ENCODE data around the gene GABBR2. TPM values are rescaled to one million over a fixed set of nuclear protein-coding genes. Genes with fewer than 3 reads are reported as not detected.

GABBR2 gene
- total and polyA plus RNA-seq, 7 experiments from 2014 or later, result not detected

DNA sequence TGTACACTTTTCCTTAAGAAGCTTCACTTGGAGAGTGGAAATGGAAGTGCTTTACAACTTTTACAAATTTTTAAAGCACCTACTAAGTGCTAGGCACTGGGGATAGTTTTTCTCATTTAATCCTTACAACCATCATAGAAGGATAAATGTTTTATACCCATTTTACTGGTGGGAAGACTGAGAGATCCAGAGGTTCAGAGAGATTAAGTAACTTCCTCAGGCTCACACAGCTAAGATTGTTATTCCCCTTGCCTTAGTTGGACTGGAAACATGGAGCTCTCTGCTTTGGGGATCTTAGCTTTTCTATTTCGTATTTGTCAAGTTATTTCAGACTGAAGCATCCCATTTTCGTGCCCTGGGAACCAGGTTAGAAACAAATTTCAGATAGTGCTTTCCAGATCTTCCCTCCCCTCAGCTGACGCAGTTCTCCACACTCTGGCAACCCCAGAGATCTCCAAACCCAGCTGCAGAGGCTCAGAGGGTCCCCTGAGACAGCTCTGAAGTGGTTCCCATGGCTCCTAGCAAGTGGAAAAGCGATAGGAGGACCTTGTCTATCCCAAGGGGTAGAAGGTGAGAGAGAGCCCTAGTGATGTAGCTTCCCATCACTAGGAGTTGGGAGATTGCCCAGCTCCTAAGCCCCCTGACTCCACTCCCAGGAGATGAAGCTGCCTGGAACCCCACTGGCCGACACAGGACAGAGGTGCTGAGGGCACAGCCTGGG, 16.2 kb upstream of the GABBR2 start:
- Histone ChIP-seq H3K4me3 (ENCODE audit: low read length) (no peak overlapping the region), H3K27ac (ENCODE audit: low read depth, low read length) (no peak overlapping the region), H3K36me3 (ENCODE audit: control insufficient read depth in 2 of 3, insufficient read depth in 3 of 3, low read length in 3 of 3) (no peaks in the 10 kb centered on the region), H3K27me3 (ENCODE audit: control insufficient read depth in 2 of 2, insufficient read depth in 2 of 2, low read length in 2 of 2) (no peaks in the 10 kb centered on the region), H3K9me3 (ENCODE audit: control insufficient read depth in 2 of 3, low read length in 3 of 3) (no peaks in the 10 kb centered on the region), H3K4me1 (ENCODE audit: control insufficient read depth in 2 of 2, insufficient read depth in 2 of 2, low read length in 2 of 2) (no peaks in the 10 kb centered on the region)
- CTCF ChIA-PET, result interaction anchor here (0.6 kb wide), 1 partner anchor 26 kb away, joined by 3 read pairs; no protein-coding TSS in a partner anchor
- intact Hi-C loops (cut with micrococcal nuclease), result no loop called here
- no peak overlapping the region for H3K4me3 Mint-ChIP-seq
- peaks cover 0 to 13% (median 4%) of the 10 kb centered on the region in 5 donors for H3K36me3 Mint-ChIP-seq
- H3K27ac Mint-ChIP-seq, result no peak overlapping the region
- peaks cover 0 to 14% (median 6%) of the 10 kb centered on the region in 11 donors for H3K9me3 Mint-ChIP-seq
- peaks cover 0 to 1% (median 0%) of the 10 kb centered on the region in 7 donors for H3K4me1 Mint-ChIP-seq
- DNase-seq (no peak), ATAC-seq (no peak)
- POLR2A ChIA-PET, result no interaction called here
- H3K27me3 Mint-ChIP-seq, result peaks cover 21 to 40% (median 32%) of the 10 kb centered on the region in 5 donors

DNA sequence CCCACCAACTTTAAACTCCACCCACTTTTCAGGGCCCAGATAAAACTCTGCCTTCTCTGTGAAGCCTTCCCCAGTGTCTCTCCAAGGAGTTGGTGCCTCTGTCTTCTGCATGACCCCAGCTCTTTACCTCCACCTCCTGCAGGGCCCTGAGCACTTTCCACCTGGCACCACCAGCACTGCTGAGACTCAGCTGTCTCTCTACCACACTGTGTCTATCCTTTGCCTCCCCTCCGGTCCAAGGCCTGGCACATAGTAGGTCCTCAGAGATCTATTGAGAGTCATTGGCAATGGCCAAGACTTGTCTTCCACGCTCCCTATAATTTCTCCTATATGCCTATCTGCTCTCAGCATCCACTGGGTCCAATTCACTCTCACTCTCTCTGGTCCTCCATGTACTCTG, 12.9 kb upstream of the GABBR2 start:
- no peak for ATAC-seq
- Mint-ChIP-seq H3K36me3 (peaks cover 0 to 13% (median 4%) of the 10 kb centered on the region in 5 donors), H3K9me3 (peaks cover 0 to 14% (median 6%) of the 10 kb centered on the region in 11 donors), H3K27ac (no peak overlapping the region), H3K4me1 (no peaks in the 10 kb centered on the region), H3K4me3 (no peak overlapping the region), H3K27me3 (peaks cover 28 to 44% (median 38%) of the 10 kb centered on the region in 5 donors)
- no peaks in the 10 kb centered on the region for H3K36me3 ChIP-seq (ENCODE audit: control insufficient read depth in 2 of 3, insufficient read depth in 3 of 3, low read length in 3 of 3)
- H3K9me3 ChIP-seq (ENCODE audit: control insufficient read depth in 2 of 3, low read length in 3 of 3), result no peaks in the 10 kb centered on the region
- POLR2A ChIA-PET, result no interaction called here
- intact Hi-C loops (cut with micrococcal nuclease), result no loop called here
- CTCF ChIA-PET, result no interaction called here
- DNase-seq, result no peak
- H3K4me1 ChIP-seq (ENCODE audit: control insufficient read depth in 2 of 2, insufficient read depth in 2 of 2, low read length in 2 of 2), result no peaks in the 10 kb centered on the region
- no peak overlapping the region for H3K27ac ChIP-seq (ENCODE audit: low read depth, low read length)
- no peak overlapping the region for H3K4me3 ChIP-seq (ENCODE audit: low read length)
- no peaks in the 10 kb centered on the region for H3K27me3 ChIP-seq (ENCODE audit: control insufficient read depth in 2 of 2, insufficient read depth in 2 of 2, low read length in 2 of 2)

DNA sequence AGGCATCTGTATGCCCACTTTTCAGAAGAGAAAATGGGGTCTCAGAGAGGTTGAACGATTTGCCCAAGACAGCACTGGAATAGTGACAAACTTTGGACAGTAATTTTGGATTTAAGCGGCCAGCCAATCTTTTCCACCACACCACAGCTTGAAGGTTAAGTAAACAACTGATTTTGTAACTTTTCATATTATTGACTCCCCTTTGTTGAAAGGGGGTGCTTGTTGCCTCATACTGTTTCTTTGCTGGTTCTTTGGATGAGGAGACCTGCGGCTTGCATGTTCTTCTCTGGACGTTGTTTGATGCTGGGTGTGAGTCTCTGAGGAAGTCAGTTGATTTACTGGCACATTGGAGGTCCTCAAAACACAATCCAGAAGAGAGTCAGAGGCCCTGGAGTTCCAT, 11.7 kb upstream of the GABBR2 start:
- intact Hi-C loops (cut with micrococcal nuclease), result no loop called here
- H3K4me3 ChIP-seq (ENCODE audit: low read length), result no peak overlapping the region
- H3K9me3 ChIP-seq (ENCODE audit: control insufficient read depth in 2 of 3, low read length in 3 of 3), result no peaks in the 10 kb centered on the region
- ATAC-seq, result no peak
- Mint-ChIP-seq H3K4me1 (no peaks in the 10 kb centered on the region), H3K9me3 (peaks cover 0 to 14% (median 6%) of the 10 kb centered on the region in 11 donors), H3K27me3 (peaks cover 31 to 50% (median 49%) of the 10 kb centered on the region in 5 donors), H3K27ac (no peak overlapping the region), H3K36me3 (peaks cover 0 to 13% (median 4%) of the 10 kb centered on the region in 5 donors), H3K4me3 (no peak overlapping the region)
- no peaks in the 10 kb centered on the region for H3K4me1 ChIP-seq (ENCODE audit: control insufficient read depth in 2 of 2, insufficient read depth in 2 of 2, low read length in 2 of 2)
- H3K36me3 ChIP-seq (ENCODE audit: control insufficient read depth in 2 of 3, insufficient read depth in 3 of 3, low read length in 3 of 3), result no peaks in the 10 kb centered on the region
- CTCF ChIA-PET, result no interaction called here
- H3K27ac ChIP-seq (ENCODE audit: low read depth, low read length), result no peak overlapping the region
- no peak for DNase-seq
- POLR2A ChIA-PET, result no interaction called here
- H3K27me3 ChIP-seq (ENCODE audit: control insufficient read depth in 2 of 2, insufficient read depth in 2 of 2, low read length in 2 of 2), result no peaks in the 10 kb centered on the region

DNA sequence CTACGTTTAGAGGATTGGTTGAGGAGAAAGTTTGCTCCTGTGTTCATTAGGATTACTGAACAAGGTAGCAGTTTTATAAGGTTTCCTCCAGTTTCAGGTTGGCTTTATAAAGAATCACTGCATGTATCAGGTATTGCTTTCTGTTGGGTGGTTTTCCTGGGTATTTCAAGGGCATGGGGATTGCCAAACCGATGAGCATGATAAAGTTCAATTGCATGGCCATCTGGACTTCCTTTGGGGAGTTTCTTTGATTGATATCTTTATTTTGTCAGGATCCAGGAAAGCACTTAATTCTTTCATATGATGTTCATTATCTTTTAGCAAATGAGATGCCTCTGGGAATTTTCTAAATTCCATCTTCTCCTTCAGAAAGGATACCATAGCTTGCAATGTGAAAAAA, 10.3 kb upstream of the GABBR2 start:
- peaks cover 0 to 11% (median 2%) of the 10 kb centered on the region in 11 donors for H3K9me3 Mint-ChIP-seq
- Histone ChIP-seq H3K4me1 (ENCODE audit: control insufficient read depth in 2 of 2, insufficient read depth in 2 of 2, low read length in 2 of 2) (no peaks in the 10 kb centered on the region), H3K4me3 (ENCODE audit: low read length) (no peak overlapping the region), H3K36me3 (ENCODE audit: control insufficient read depth in 2 of 3, insufficient read depth in 3 of 3, low read length in 3 of 3) (no peaks in the 10 kb centered on the region), H3K9me3 (ENCODE audit: control insufficient read depth in 2 of 3, low read length in 3 of 3) (no peaks in the 10 kb centered on the region), H3K27ac (ENCODE audit: low read depth, low read length) (no peak overlapping the region), H3K27me3 (ENCODE audit: control insufficient read depth in 2 of 2, insufficient read depth in 2 of 2, low read length in 2 of 2) (no peaks in the 10 kb centered on the region)
- ChIA-PET POLR2A (no interaction called here), CTCF (no interaction called here)
- DNase-seq (no peak), ATAC-seq (no peak)
- peaks cover 27 to 55% (median 43%) of the 10 kb centered on the region in 5 donors for H3K27me3 Mint-ChIP-seq
- no peak overlapping the region for H3K27ac Mint-ChIP-seq
- no peak overlapping the region for H3K4me3 Mint-ChIP-seq
- H3K4me1 Mint-ChIP-seq, result no peaks in the 10 kb centered on the region
- H3K36me3 Mint-ChIP-seq, result peaks cover 0 to 10% (median 1%) of the 10 kb centered on the region in 5 donors
- intact Hi-C loops (cut with micrococcal nuclease), result no loop called here

DNA sequence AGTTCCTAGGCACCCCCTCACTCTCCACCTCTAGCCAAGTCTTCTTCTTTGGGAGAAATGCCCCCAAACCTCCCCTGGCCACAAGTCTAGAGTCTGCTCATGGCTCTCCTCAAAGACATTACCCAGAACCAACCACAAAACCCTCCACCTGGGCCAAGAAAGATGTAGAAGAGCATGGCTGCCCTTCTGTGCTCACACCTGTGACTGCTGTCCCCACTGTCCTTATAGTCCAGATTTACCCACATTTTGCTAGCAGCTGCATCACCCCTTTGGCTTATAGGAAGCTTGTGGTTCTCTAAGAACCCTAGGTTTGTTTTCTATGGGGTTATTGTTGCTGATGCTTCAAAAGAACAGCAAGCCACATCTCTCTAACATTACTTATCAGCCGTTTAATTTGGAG, 6.1 kb upstream of the GABBR2 start:
- Mint-ChIP-seq H3K36me3 (no peaks in the 10 kb centered on the region), H3K27ac (no peak overlapping the region), H3K27me3 (peaks cover 32 to 53% (median 48%) of the 10 kb centered on the region in 5 donors), H3K4me3 (no peak overlapping the region), H3K9me3 (peaks cover 0 to 3% (median 0%) of the 10 kb centered on the region in 11 donors), H3K4me1 (peaks cover 0 to 7% (median 0%) of the 10 kb centered on the region in 7 donors)
- POLR2A ChIA-PET, result no interaction called here
- Histone ChIP-seq H3K36me3 (ENCODE audit: control insufficient read depth in 2 of 3, insufficient read depth in 3 of 3, low read length in 3 of 3) (no peaks in the 10 kb centered on the region), H3K4me3 (ENCODE audit: low read length) (no peak overlapping the region), H3K4me1 (ENCODE audit: control insufficient read depth in 2 of 2, insufficient read depth in 2 of 2, low read length in 2 of 2) (no peaks in the 10 kb centered on the region), H3K27me3 (ENCODE audit: control insufficient read depth in 2 of 2, insufficient read depth in 2 of 2, low read length in 2 of 2) (no peaks in the 10 kb centered on the region), H3K9me3 (ENCODE audit: control insufficient read depth in 2 of 3, low read length in 3 of 3) (no peaks in the 10 kb centered on the region), H3K27ac (ENCODE audit: low read depth, low read length) (no peak overlapping the region)
- ATAC-seq, result no peak
- CTCF ChIA-PET, result no interaction called here
- intact Hi-C loops (cut with micrococcal nuclease), result no loop called here
- DNase-seq, result no peak

DNA sequence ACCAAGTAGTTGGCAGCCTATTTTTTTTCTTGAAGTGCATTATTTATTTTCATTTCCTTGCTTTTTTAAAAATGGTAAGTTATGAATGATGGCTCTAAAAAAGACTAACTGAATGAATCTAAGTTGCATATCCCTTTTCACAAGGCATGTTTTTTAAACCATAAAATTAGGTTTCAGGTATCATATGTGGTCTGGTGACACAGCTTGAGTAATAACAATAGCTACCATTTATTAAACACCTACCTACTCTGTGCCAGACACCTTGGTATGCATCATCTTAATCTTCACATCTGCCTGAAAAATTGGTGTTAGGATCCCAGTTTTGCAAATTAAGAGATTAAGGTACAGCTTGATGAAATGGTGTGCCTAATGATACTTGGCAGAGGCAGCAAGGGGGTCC, 4.3 kb upstream of the GABBR2 start:
- ChIA-PET CTCF (no interaction called here), POLR2A (no interaction called here)
- H3K36me3 Mint-ChIP-seq, result no peaks in the 10 kb centered on the region
- H3K4me3 ChIP-seq (ENCODE audit: low read length), result no peak overlapping the region
- H3K27ac Mint-ChIP-seq, result no peak overlapping the region
- no peak for DNase-seq
- no peaks in the 10 kb centered on the region for H3K36me3 ChIP-seq (ENCODE audit: control insufficient read depth in 2 of 3, insufficient read depth in 3 of 3, low read length in 3 of 3)
- H3K27ac ChIP-seq (ENCODE audit: low read depth, low read length), result no peak overlapping the region
- peaks cover 0 to 10% (median 0%) of the 10 kb centered on the region in 7 donors for H3K4me1 Mint-ChIP-seq
- no peak overlapping the region for H3K4me3 Mint-ChIP-seq
- H3K9me3 Mint-ChIP-seq, result no peaks in the 10 kb centered on the region
- peaks cover 35 to 57% (median 53%) of the 10 kb centered on the region in 5 donors for H3K27me3 Mint-ChIP-seq
- no peaks in the 10 kb centered on the region for H3K27me3 ChIP-seq (ENCODE audit: control insufficient read depth in 2 of 2, insufficient read depth in 2 of 2, low read length in 2 of 2)
- intact Hi-C loops (cut with micrococcal nuclease), result no loop called here
- no peaks in the 10 kb centered on the region for H3K9me3 ChIP-seq (ENCODE audit: control insufficient read depth in 2 of 3, low read length in 3 of 3)
- H3K4me1 ChIP-seq (ENCODE audit: control insufficient read depth in 2 of 2, insufficient read depth in 2 of 2, low read length in 2 of 2), result no peaks in the 10 kb centered on the region
- ATAC-seq, result no peak

Measured in naive thymus-derived CD4-positive, alpha-beta T cell (primary cell).